IMR-90 (cell line): Measurements from ENCODE around the gene TUBB2B. TPM values are rescaled to one million over a fixed set of nuclear protein-coding genes. Genes with fewer than 3 reads are reported as not detected.
A peak's percentile ranks its signal among the peaks of the same experiment; 100 is the strongest.

Source experiments
- ATAC-seq: fragments of 200-7000 bp; cut with Tn5 transposase; 2 replicates; pipeline ENCODE4 v1.9.1; 2020; ENCODE audit warnings: low read depth, mild to moderate bottlenecking, moderate library complexity
- BruUV-seq: library from RNA; stranded (reverse); fragments of 400-500 nt; replicated peaks from 2 replicates; lab custom pipeline; 2021; lab: Mats Ljungman, UMichigan
- CTCF ChIA-PET: fragments of 300-600 bp; formaldehyde crosslinking; extraction: SDS; loops from one replicate; lab custom pipeline; 2021; ENCODE audit warnings: antibody characterized with exemption; lab: Yijun Ruan, JAX
- POLR2A ChIA-PET: fragments of 300-600 bp; sonication (Branson Sonifier 250); formaldehyde crosslinking; loops from one replicate; lab custom pipeline; 2022; ENCODE audit warnings: antibody characterized with exemption; ENCODE audit not compliant: unreplicated experiment; lab: Charles Lee
- DNase-seq: peaks from one replicate; pipeline ENCODE4 v3.0.0; 2013
- H2AFZ ChIP-seq: replicated peaks from 2 replicates; pipeline ENCODE3; 2013; ENCODE audit warnings: low read length, mild to moderate bottlenecking; ENCODE audit not compliant: poor library complexity
- H2AK5ac ChIP-seq: 2 replicates; pipeline ENCODE4 v1.6.1; 2013; ENCODE audit warnings: low read depth, low read length, inconsistent platforms
- H2AK9ac ChIP-seq: replicated peaks from 2 replicates; pipeline ENCODE3; 2013; ENCODE audit warnings: mild to moderate bottlenecking, low read depth, low read length, moderate library complexity; ENCODE audit not compliant: poor library complexity
- H2BK120ac ChIP-seq: 2 replicates; pipeline ENCODE4 v1.6.1; 2013; ENCODE audit warnings: low read depth, low read length, inconsistent platforms
- H2BK15ac ChIP-seq: 3 replicates; pipeline ENCODE4 v1.6.1; 2013; ENCODE audit warnings: low read depth, low read length, inconsistent platforms
- H2BK20ac ChIP-seq: 2 replicates; pipeline ENCODE4 v1.6.1; 2013; ENCODE audit warnings: low read depth, mild to moderate bottlenecking, inconsistent platforms, low read length, moderate library complexity
- H2BK5ac ChIP-seq: 2 replicates; pipeline ENCODE4 v1.6.1; 2013; ENCODE audit warnings: mild to moderate bottlenecking, low read depth, low read length, inconsistent platforms; ENCODE audit not compliant: poor library complexity, severe bottlenecking
- H3K14ac ChIP-seq: replicated peaks from 2 replicates; pipeline ENCODE4 v1.6.1; 2013; ENCODE audit warnings: low read depth, low read length, inconsistent platforms
- H3K18ac ChIP-seq: 2 replicates; pipeline ENCODE4 v1.6.1; 2013; ENCODE audit warnings: low read depth, low read length, control low read depth
- H3K23ac ChIP-seq: 2 replicates; pipeline ENCODE4 v1.6.1; 2013; ENCODE audit warnings: low read depth, low read length, inconsistent platforms
- H3K27ac ChIP-seq: 2 replicates; pipeline ENCODE4 v1.5.1; 2013; ENCODE audit warnings: mild to moderate bottlenecking, control low read depth, low read length; ENCODE audit not compliant: insufficient read depth
- H3K27me3 ChIP-seq: 2 replicates; pipeline ENCODE4 v1.6.1; 2013; ENCODE audit warnings: low read length; ENCODE audit not compliant: control insufficient read depth, insufficient read depth
- H3K36me3 ChIP-seq: 2 replicates; pipeline ENCODE4 v1.6.1; 2013; ENCODE audit warnings: low read length, mixed read lengths; ENCODE audit not compliant: control insufficient read depth, insufficient read depth
- H3K4ac ChIP-seq: 2 replicates; pipeline ENCODE4 v1.6.1; 2013; ENCODE audit warnings: low read depth, low read length, inconsistent platforms
- H3K4me1 ChIP-seq: 2 replicates; pipeline ENCODE4 v1.6.1; 2013; ENCODE audit warnings: low read length, mixed read lengths; ENCODE audit not compliant: control insufficient read depth, insufficient read depth
- H3K4me2 ChIP-seq: 2 replicates; pipeline ENCODE4 v1.6.1; 2013; ENCODE audit warnings: low read depth, mild to moderate bottlenecking, control low read depth, low read length, moderate library complexity
- H3K4me3 ChIP-seq: 2 replicates; pipeline ENCODE4 v1.5.1; 2013; ENCODE audit warnings: low read depth, mild to moderate bottlenecking, control low read depth, low read length, moderate library complexity; ENCODE audit not compliant: insufficient read depth
- H3K56ac ChIP-seq: 2 replicates; pipeline ENCODE4 v1.6.1; 2013; ENCODE audit warnings: low read length, inconsistent platforms; ENCODE audit not compliant: insufficient read depth; ENCODE audit errors: extremely low read depth
- H3K79me1 ChIP-seq, 2 experiments: 2 replicates each; pipeline ENCODE4 v1.6.1; 2013; ENCODE audit warnings: low read length in 2 of 2, inconsistent platforms in 1 of 2, low read depth in 1 of 2
- H3K9ac ChIP-seq: 2 replicates; pipeline ENCODE4 v1.6.1; 2013; ENCODE audit warnings: low read depth, low read length, control low read depth
- H3K9me1 ChIP-seq: 2 replicates; pipeline ENCODE4 v1.6.1; 2013; ENCODE audit warnings: low read length, inconsistent platforms; ENCODE audit not compliant: insufficient read depth
- H3K9me3 ChIP-seq: 2 replicates; pipeline ENCODE4 v1.6.1; 2013; ENCODE audit warnings: low read length; ENCODE audit not compliant: control insufficient read depth, insufficient read depth
- H4K20me1 ChIP-seq: 2 replicates; pipeline ENCODE4 v1.6.1; 2013; ENCODE audit warnings: low read length, inconsistent platforms; ENCODE audit not compliant: insufficient read depth
- H4K5ac ChIP-seq: 2 replicates; pipeline ENCODE4 v1.6.1; 2013; ENCODE audit warnings: mild to moderate bottlenecking, low read depth, low read length, control low read depth
- H4K8ac ChIP-seq, 2 experiments: 2 replicates each; pipeline ENCODE4 v1.6.1; 2013; ENCODE audit warnings: low read depth in 2 of 2, low read length in 2 of 2, control low read depth in 1 of 2, inconsistent platforms in 1 of 2
- H4K91ac ChIP-seq: 2 replicates; pipeline ENCODE4 v1.6.1; 2013; ENCODE audit warnings: low read depth, low read length, inconsistent platforms; ENCODE audit not compliant: insufficient read depth
- CEBPB ChIP-seq: IDR thresholded peaks from 2 replicates; pipeline ENCODE4 v1.6.1; 2012; ENCODE audit warnings: low read depth, low read length, improper control_type of control experiment
- CHD1 ChIP-seq: IDR thresholded peaks from 2 replicates; pipeline ENCODE4 v1.6.1; 2012; ENCODE audit warnings: low read depth, low read length, improper control_type of control experiment
- CTCF ChIP-seq: conservative IDR thresholded peaks from 2 replicates; pipeline ENCODE4 v1.5.1; 2012; ENCODE audit warnings: mild to moderate bottlenecking, low read depth, low read length, improper control_type of control experiment
- FOS ChIP-seq: fragments of 150-350 bp; IDR thresholded peaks from 2 replicates; pipeline ENCODE4 v1.6.1; 2016; ENCODE audit warnings: low read depth, low read length
- MAFK ChIP-seq: IDR thresholded peaks from 2 replicates; pipeline ENCODE4 v1.6.1; 2012; ENCODE audit warnings: low read depth, low read length, improper control_type of control experiment
- MAZ ChIP-seq: IDR thresholded peaks from 2 replicates; pipeline ENCODE4 v1.6.1; 2012; ENCODE audit warnings: low read depth, mild to moderate bottlenecking, low read length, improper control_type of control experiment, moderate library complexity, borderline replicate concordance
- MXI1 ChIP-seq: IDR thresholded peaks from 2 replicates; pipeline ENCODE4 v1.6.1; 2012; ENCODE audit warnings: low read depth, mild to moderate bottlenecking, low read length, moderate library complexity, borderline replicate concordance
- NFE2L2 ChIP-seq: fragments of 150-350 bp; IDR thresholded peaks from 2 replicates; pipeline ENCODE4 v1.6.1; 2016; ENCODE audit warnings: low read depth, mild to moderate bottlenecking, low read length
- POLR2A ChIP-seq: IDR thresholded peaks from 2 replicates; pipeline ENCODE4 v1.6.1; 2012; ENCODE audit warnings: mild to moderate bottlenecking, low read depth, low read length
- RAD21 ChIP-seq: IDR thresholded peaks from 2 replicates; pipeline ENCODE4 v1.6.1; 2012; ENCODE audit warnings: low read length, improper control_type of control experiment
- RCOR1 ChIP-seq: IDR thresholded peaks from 2 replicates; pipeline ENCODE4 v1.6.1; 2012; ENCODE audit warnings: mild to moderate bottlenecking, low read length, improper control_type of control experiment; ENCODE audit not compliant: insufficient replicate concordance
- RFX5 ChIP-seq: IDR thresholded peaks from 2 replicates; pipeline ENCODE4 v1.8.0; 2012; ENCODE audit warnings: low read depth, mild to moderate bottlenecking, low read length, moderate library complexity
- SMC3 ChIP-seq: fragments of 150-350 bp; IDR thresholded peaks from 2 replicates; pipeline ENCODE4 v1.6.1; 2016; ENCODE audit warnings: low read depth, mild to moderate bottlenecking, antibody characterized with exemption, low read length, moderate library complexity
- USF2 ChIP-seq: fragments of 150-350 bp; IDR thresholded peaks from 2 replicates; pipeline ENCODE4 v1.6.1; 2017; ENCODE audit warnings: mild to moderate bottlenecking, antibody characterized with exemption, low read length, low read depth
- WGBS, 2 experiments: methylation state at CpG; one replicate each; pipeline versions ENCODE4 v1.1.5 to v1.1.7; 2013; ENCODE audit warnings: missing lambda C conversion rate in 2 of 2; ENCODE audit not compliant: insufficient read length in 1 of 2; ENCODE audit errors: extremely low coverage in 2 of 2; 5-methylcytosine and 5-hydroxymethylcytosine counted together
- dilution Hi-C: fragments of 300-500 bp; cut with HindIII; formaldehyde crosslinking; loops from one replicate; pipeline ENCODE4 v1.14.3; 2018; ENCODE audit warnings: low sequenced_read_pairs; ENCODE audit not compliant: unreplicated experiment
- in situ Hi-C: fragments of 300-500 bp; cut with MboI; formaldehyde crosslinking; loops from 3 replicates; pipeline ENCODE4 v1.14.3; 2019; ENCODE audit warnings: low sequenced_read_pairs, inconsistent platforms, mixed read lengths
- intact Hi-C: fragments of 100-400 bp; cut with micrococcal nuclease; formaldehyde crosslinking; loops from 2 replicates; pipeline ENCODE4 v1.10.0; 2022
- polyA plus RNA-seq, 3 experiments: library from polyadenylated mRNA; depleted of rRNA; stranded (reverse); fragments of >200 nt; gene quantifications; 2 replicates each; pipeline ENCODE4 v1.2.3, GENCODE V29; 2012; ENCODE audit warnings: low replicate concordance in 1 of 3
- total RNA-seq: library from RNA; depleted of rRNA; stranded (reverse); fragments of >200 nt; gene quantifications from 2 replicates; pipeline ENCODE4 v1.2.3, GENCODE V29; 2012

Gene TUBB2B
- total and polyA plus RNA-seq, 2 of the 4 experiments (the other 2 are of a cell fraction): 13.6 to 21.1 TPM

DNA sequence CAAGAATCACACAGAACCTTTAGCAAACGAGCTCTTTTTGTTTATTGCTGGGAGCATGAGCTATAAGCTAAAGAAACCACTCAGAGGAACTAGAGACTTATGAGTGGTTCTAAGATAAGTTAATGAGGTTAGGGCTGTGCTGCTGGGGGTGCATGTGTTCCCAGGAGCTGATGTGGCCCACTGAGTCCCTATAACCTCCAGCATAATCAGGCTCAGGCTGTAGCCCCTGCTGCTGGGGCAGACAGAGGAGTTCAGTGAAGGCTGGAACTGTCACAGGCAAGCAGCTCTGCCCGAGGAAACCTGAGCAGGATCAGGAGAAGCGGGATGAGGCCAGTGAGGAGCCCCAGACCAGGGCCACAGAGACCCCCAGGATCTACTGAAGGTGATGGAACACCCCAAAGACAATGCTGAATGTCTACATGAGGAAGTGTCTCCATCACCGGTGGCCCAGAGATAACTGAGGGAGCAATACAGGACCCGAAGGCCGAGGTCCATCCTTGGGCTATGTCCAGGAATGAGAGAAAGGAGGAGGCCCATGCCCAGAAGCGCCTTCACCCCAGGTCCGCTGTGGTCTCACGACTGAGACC lies 17.3 kb downstream of the TUBB2B start:
- 75% methylated on average over 4 of the region's 9 CpGs; no CpG with 5 or more reads in 1 of the 2 experiments for whole genome bisulfite sequencing, 2 experiments
- Histone ChIP-seq H3K9ac (no peak overlapping the region), H3K23ac (no peak overlapping the region), H2BK15ac (no peak overlapping the region), H2BK5ac (no peak overlapping the region), H2AFZ (peak overlapping the region; percentile 23), H2AK5ac (peak overlapping the region; percentile 1; the same call in 1 of the 2 replicates), H3K4me2 (no peak overlapping the region), H3K27me3 (no peaks in the 10 kb centered on the region), H3K36me3 (no peaks in the 10 kb centered on the region), H3K4me3 (no peak overlapping the region), H2AK9ac (no peak overlapping the region), H3K4ac (peak overlapping the region; percentile 37; the same call in 1 of the 2 replicates), H3K79me1 (no peaks in the 10 kb centered on the region), H3K56ac (no peak overlapping the region), H3K27ac (no peak overlapping the region), H4K8ac (peak overlapping the region in 1 of 2 experiments; percentile 57; a peak in 1 of 4 replicates), H3K9me3 (no peaks in the 10 kb centered on the region), H3K9me1 (peaks cover 6% of the 10 kb centered on the region), H4K20me1 (no peaks in the 10 kb centered on the region), H4K91ac (no peak overlapping the region; the same call in 1 of the 2 replicates), H3K14ac (no peak overlapping the region), H4K5ac (no peak overlapping the region), H2BK120ac (no peak overlapping the region), H3K4me1 (peaks cover 20% of the 10 kb centered on the region), H3K18ac (no peak overlapping the region), H2BK20ac (no peak overlapping the region)
- no peak for TF ChIP-seq NFE2L2
- no peak for TF ChIP-seq RCOR1
- TF ChIP-seq CHD1: no peak
- TF ChIP-seq MXI1: no peak
- TF ChIP-seq CEBPB: no peak
- no peak for TF ChIP-seq POLR2A
- no peak for TF ChIP-seq RFX5
- no peak for TF ChIP-seq RAD21
- TF ChIP-seq MAZ: no peak
- no peak for TF ChIP-seq FOS
- TF ChIP-seq USF2: no peak
- TF ChIP-seq CTCF: no peak
- TF ChIP-seq SMC3: no peak
- TF ChIP-seq MAFK: no peak
- intact Hi-C loops: no loop called here
- dilution Hi-C loops: no loop called here
- DNase-seq (peak; percentile 33), ATAC-seq (no peak)
- no TSS peak for BruUV-seq
- ChIA-PET POLR2A (no interaction called here), CTCF (interaction anchor here (1.2 kb wide), 1 partner anchor 16 kb away, joined by 3 read pairs; no protein-coding TSS in a partner anchor)
- in situ Hi-C loops: no loop called here
